GM23338 (cell line): Measurements from ENCODE around the gene SOD2.

Source experiments
- CREB1 ChIP-seq: fragments of 250-450 bp; sonication (Bioruptor Pico); IDR thresholded peaks from 2 replicates; pipeline ENCODE4 v1.5.0; 2020; ENCODE audit warnings: low read depth, mild to moderate bottlenecking, moderate library complexity
- JUNB ChIP-seq: IDR thresholded peaks from one replicate; pipeline ENCODE4 v1.6.1; 2016; ENCODE audit warnings: antibody characterized with exemption; ENCODE audit not compliant: unreplicated experiment
- STAT1 ChIP-seq: IDR thresholded peaks from one replicate; pipeline ENCODE4 v1.6.1; 2016; ENCODE audit warnings: antibody characterized with exemption; ENCODE audit not compliant: unreplicated experiment
- ZNF331 ChIP-seq: fragments of 250-450 bp; sonication (Bioruptor Pico); IDR thresholded peaks from 2 replicates; pipeline ENCODE4 v1.5.0; 2020; ENCODE audit warnings: low read depth, mild to moderate bottlenecking, moderate library complexity
- TF ChIP-seq, protein P1 (sequence below), 2 experiments: fragments of 200-600 bp in 1 of 2; sonication (generic) in 1 of 2; conservative IDR thresholded peaks; 2 replicates each; pipeline versions ENCODE4 v1.5.1 to v1.6.1; 2016 to 2017; ENCODE audit warnings: antibody characterized with exemption in 2 of 2, low read depth in 2 of 2, mild to moderate bottlenecking in 2 of 2, moderate library complexity in 1 of 2
- TF ChIP-seq, protein P2 (sequence below): IDR thresholded peaks from 2 replicates; pipeline ENCODE4 v1.6.1; 2016; ENCODE audit warnings: antibody characterized with exemption
- TF ChIP-seq, protein P3 (sequence below): IDR thresholded peaks from one replicate; pipeline ENCODE4 v1.6.1; 2018; ENCODE audit warnings: antibody characterized with exemption; ENCODE audit not compliant: unreplicated experiment

DNA sequence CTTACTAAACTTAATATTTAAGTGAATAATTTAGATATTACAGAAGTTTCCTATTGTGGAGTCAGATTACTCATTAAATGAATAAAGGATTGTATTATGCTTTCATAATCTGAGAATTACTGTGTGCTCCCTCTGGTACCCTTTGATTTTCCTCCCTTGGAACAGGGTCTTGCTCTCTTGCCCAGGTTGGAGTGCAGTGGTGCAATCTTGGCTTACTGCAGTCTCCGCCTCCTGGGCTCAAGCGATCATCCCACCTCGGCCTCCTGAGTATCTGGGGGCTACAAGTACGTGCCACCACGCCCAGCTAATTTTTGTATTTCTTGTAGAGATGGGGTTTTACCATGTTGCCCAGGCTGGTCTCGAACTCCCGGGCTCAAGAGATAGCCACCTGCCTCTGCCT, 43.9 kb upstream of the SOD2 start:
- TF ChIP-seq, protein P1, sequence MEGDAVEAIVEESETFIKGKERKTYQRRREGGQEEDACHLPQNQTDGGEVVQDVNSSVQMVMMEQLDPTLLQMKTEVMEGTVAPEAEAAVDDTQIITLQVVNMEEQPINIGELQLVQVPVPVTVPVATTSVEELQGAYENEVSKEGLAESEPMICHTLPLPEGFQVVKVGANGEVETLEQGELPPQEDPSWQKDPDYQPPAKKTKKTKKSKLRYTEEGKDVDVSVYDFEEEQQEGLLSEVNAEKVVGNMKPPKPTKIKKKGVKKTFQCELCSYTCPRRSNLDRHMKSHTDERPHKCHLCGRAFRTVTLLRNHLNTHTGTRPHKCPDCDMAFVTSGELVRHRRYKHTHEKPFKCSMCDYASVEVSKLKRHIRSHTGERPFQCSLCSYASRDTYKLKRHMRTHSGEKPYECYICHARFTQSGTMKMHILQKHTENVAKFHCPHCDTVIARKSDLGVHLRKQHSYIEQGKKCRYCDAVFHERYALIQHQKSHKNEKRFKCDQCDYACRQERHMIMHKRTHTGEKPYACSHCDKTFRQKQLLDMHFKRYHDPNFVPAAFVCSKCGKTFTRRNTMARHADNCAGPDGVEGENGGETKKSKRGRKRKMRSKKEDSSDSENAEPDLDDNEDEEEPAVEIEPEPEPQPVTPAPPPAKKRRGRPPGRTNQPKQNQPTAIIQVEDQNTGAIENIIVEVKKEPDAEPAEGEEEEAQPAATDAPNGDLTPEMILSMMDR (conservative IDR thresholded peaks at IDR 0.05; ENCODE audit: low read depth in 2 of 2) = no peak
- TF ChIP-seq, protein P2, sequence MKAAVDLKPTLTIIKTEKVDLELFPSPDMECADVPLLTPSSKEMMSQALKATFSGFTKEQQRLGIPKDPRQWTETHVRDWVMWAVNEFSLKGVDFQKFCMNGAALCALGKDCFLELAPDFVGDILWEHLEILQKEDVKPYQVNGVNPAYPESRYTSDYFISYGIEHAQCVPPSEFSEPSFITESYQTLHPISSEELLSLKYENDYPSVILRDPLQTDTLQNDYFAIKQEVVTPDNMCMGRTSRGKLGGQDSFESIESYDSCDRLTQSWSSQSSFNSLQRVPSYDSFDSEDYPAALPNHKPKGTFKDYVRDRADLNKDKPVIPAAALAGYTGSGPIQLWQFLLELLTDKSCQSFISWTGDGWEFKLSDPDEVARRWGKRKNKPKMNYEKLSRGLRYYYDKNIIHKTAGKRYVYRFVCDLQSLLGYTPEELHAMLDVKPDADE = no peak
- TF ChIP-seq JUNB (no peak), CREB1 (CRISPR knock-in tag) (no peak), STAT1 (no peak), ZNF331 (no peak)
- TF ChIP-seq, protein P3, sequence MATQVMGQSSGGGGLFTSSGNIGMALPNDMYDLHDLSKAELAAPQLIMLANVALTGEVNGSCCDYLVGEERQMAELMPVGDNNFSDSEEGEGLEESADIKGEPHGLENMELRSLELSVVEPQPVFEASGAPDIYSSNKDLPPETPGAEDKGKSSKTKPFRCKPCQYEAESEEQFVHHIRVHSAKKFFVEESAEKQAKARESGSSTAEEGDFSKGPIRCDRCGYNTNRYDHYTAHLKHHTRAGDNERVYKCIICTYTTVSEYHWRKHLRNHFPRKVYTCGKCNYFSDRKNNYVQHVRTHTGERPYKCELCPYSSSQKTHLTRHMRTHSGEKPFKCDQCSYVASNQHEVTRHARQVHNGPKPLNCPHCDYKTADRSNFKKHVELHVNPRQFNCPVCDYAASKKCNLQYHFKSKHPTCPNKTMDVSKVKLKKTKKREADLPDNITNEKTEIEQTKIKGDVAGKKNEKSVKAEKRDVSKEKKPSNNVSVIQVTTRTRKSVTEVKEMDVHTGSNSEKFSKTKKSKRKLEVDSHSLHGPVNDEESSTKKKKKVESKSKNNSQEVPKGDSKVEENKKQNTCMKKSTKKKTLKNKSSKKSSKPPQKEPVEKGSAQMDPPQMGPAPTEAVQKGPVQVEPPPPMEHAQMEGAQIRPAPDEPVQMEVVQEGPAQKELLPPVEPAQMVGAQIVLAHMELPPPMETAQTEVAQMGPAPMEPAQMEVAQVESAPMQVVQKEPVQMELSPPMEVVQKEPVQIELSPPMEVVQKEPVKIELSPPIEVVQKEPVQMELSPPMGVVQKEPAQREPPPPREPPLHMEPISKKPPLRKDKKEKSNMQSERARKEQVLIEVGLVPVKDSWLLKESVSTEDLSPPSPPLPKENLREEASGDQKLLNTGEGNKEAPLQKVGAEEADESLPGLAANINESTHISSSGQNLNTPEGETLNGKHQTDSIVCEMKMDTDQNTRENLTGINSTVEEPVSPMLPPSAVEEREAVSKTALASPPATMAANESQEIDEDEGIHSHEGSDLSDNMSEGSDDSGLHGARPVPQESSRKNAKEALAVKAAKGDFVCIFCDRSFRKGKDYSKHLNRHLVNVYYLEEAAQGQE = no peak
